Renal cortex interstitium (tissue), 15 donors: Measurements from ENCODE around the gene DEFB124. TPM values are rescaled to one million over a fixed set of nuclear protein-coding genes. Genes with fewer than 3 reads are reported as not detected.
"Not testable (repeated sequence)": the region's sequence is repeated elsewhere in the genome, so short reads cannot be mapped to it uniquely, and the experiment has no call there.

Experiments
- DNase-seq, 11 donors: peaks; one replicate each; pipeline ENCODE4 v3.0.0-alpha.2; 2013; ENCODE audit warnings: low read depth in 9 of 11, low spot score in 4 of 11; ENCODE audit errors: extremely low read depth in 1 of 11
- long read RNA-seq, 16 experiments: transcript quantifications; one replicate each; lab custom pipeline, GENCODE V29; 2026
- polyA plus RNA-seq, 3 donors: library from polyadenylated mRNA; unstranded; fragments of 120-200 nt; gene quantifications; one replicate each; pipeline ENCODE4 v1.2.1, GENCODE V29; 2013; ENCODE audit not compliant: insufficient read length in 3 of 3

Gene DEFB124
- polyA plus RNA-seq: under 1 TPM in 1 of 3 donors, not detected in 2; 0.36 TPM
- long read RNA-seq, donor 1: 0 reads
- long read RNA-seq, donor 2: 0 reads
- long read RNA-seq, donor 3: 0 reads
- long read RNA-seq, donor 4: 0 reads
- long read RNA-seq, donor 5: 0 reads
- long read RNA-seq, donor 6, partial matches to known transcripts: 9 of 9 reads
- long read RNA-seq, donor 6, other reads (novel, unspliced or antisense): 0 of 9 reads
- long read RNA-seq, donor 7: 0 reads
- long read RNA-seq, donor 8: 0 reads
- long read RNA-seq, donor 9: 0 reads
- long read RNA-seq, donor 10: 0 reads
- long read RNA-seq, donor 11: 0 reads
- long read RNA-seq, donor 12: 0 reads
- long read RNA-seq, donor 13: 0 reads
- long read RNA-seq, donor 14: 0 reads
- long read RNA-seq, donor 15, partial matches to known transcripts: 40 of 60 reads
- long read RNA-seq, donor 15, other reads (novel, unspliced or antisense): 20 of 60 reads
- long read RNA-seq, donor 16: 0 reads

- no peak for DNase-seq
These were observed at the start of gene DEFB124, which contains the start of gene REM1 for GRCh38 chr20:31474758-31475427. Gene DEFB124 (minus strand): TSS chr20:31475127. CDS start chr20:31473013, 2,114 bp downstream. Gene REM1 (plus strand): TSS chr20:31475288. CDS start chr20:31476446, 1,158 bp downstream.

- DNase-seq: no peak
These were observed 48.7 kb upstream of the DEFB124 start for GRCh38 chr20:31523361-31524283.

- no peak for DNase-seq
These were observed 47.8 kb upstream of the DEFB124 start for GRCh38 chr20:31522731-31523130.

GRCh38 chr20:31521267-31521666, 46.3 kb upstream of the DEFB124 start:
- not testable (repeated sequence) for DNase-seq

- no peak for DNase-seq
These were observed 42.4 kb upstream of the DEFB124 start for GRCh38 chr20:31517373-31517772.

- no peak for DNase-seq
These were observed 41.7 kb upstream of the DEFB124 start for GRCh38 chr20:31516651-31517050.

- DNase-seq: no peak
These were observed 41.2 kb upstream of the DEFB124 start for GRCh38 chr20:31516166-31516565.

- DNase-seq: no peak
These were observed 40.8 kb upstream of the DEFB124 start for GRCh38 chr20:31515775-31516107.

- no peak for DNase-seq
These were observed 40.3 kb upstream of the DEFB124 start for GRCh38 chr20:31515072-31515774.

- DNase-seq: peak; percentile 86 to 92 (median 89)
These were observed 39.5 kb upstream of the DEFB124 start, which contains the start of gene HM13 for GRCh38 chr20:31514154-31515071. Gene HM13 (plus strand): TSS chr20:31514442. CDS start chr20:31514552, 110 bp downstream.

- no peak for DNase-seq
These were observed 33.8 kb upstream of the DEFB124 start for GRCh38 chr20:31508517-31509244.

- no peak for DNase-seq
These were observed 31.0 kb upstream of the DEFB124 start for GRCh38 chr20:31505903-31506302.

GRCh38 chr20:31502884-31503673, 28.2 kb upstream of the DEFB124 start:
- DNase-seq: peak in 9 of 11 donors; percentile 47 to 78 (median 68)

- no peak for DNase-seq
These were observed 25.6 kb upstream of the DEFB124 start for GRCh38 chr20:31500527-31500926.

GRCh38 chr20:31497838-31498540, 23.1 kb upstream of the DEFB124 start:
- no peak for DNase-seq
